ENCODE results near the gene TECR. TPM values are rescaled to one million over a fixed set of nuclear protein-coding genes. Genes with fewer than 3 reads are reported as not detected.
"Not testable (repeated sequence)": the region's sequence is repeated elsewhere in the genome, so short reads cannot be mapped to it uniquely, and the experiment has no call there.

The TECR gene
- total and polyA plus RNA-seq, 2 experiments from 2014 or later: 38.8 to 129 TPM

DNA sequence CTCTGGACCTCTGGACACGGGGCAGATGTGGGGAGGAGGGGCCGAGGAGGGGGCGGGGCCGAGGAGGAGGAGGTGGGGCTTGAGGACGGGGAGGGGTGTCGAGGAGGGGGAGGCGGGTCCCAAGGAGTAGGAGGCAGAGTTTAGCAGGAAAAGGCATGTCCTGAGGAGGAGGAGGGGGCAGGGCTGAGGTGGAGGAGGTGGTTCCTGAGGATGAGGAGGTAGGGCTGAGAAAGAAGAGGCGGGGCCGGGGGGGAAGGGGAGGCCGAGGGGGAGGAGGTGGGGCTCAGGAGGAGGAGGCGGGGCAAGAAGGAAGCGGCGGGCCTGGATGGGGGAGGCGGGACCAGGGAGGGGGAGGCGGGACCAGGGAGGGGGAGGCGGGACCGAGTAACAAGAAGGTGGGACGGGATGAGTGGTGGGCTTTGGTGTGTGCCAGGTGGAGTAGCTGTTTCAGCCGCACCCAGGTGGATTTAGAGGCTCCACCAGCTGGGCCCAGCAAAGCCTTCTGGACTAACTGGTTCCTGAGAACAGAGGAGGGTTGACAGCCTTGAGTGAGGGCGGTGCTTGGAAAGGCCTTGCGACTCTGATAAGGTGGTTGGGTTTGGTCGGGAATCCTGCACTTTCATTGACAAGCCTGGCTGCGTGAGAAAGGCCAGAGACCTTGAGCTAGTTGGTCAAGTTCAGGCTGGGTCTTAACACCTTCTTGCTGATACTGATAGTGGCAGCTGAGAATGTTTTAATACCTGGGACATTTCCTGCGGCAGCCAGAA is 7.7 kb downstream of the TECR start:
- TF ChIP-seq EZH2phosphoT487 (IDR thresholded peaks at IDR 0.05; ENCODE audit: insufficient read depth, low read depth) (no peak), EZH2 (IDR thresholded peaks at IDR 0.05; ENCODE audit: insufficient read depth, poor library complexity, severe bottlenecking) (no peak)
- Histone ChIP-seq H3K27ac (no peak overlapping the region), H3K27me3 (replicated peaks; ENCODE audit: insufficient read depth) (no peaks in the 10 kb centered on the region), H3K36me3 (ENCODE audit: low read depth) (no peaks in the 10 kb centered on the region), H3K4me2 (ENCODE audit: unreplicated experiment) (no peak overlapping the region), H3K9me3 (ENCODE audit: low read depth) (no peaks in the 10 kb centered on the region), H3K79me2 (ENCODE audit: insufficient read depth) (peaks cover 20% of the 10 kb centered on the region), H3K4me3 (no peak overlapping the region), H3K9me2 (ENCODE audit: insufficient read depth) (no peaks in the 10 kb centered on the region), H3F3A (ENCODE audit: insufficient read depth) (no peaks in the 10 kb centered on the region), H2AFZ (no peak overlapping the region), H3K9ac (no peak overlapping the region), H4K20me1 (ENCODE audit: insufficient read depth) (no peaks in the 10 kb centered on the region), H3K4me1 (ENCODE audit: insufficient read depth) (no peaks in the 10 kb centered on the region)
- in situ Hi-C loops (cut with MboI): no loop called here
- WGBS, 2 experiments (ENCODE audit: low coverage in 1 of 2, low lambda C conversion rate in 2 of 2, missing lambda C conversion rate in 2 of 2): 28 to 72% methylated on average over 5 to 24 of the region's 24 CpGs
- peak; percentile 50 for DNase-seq

DNA sequence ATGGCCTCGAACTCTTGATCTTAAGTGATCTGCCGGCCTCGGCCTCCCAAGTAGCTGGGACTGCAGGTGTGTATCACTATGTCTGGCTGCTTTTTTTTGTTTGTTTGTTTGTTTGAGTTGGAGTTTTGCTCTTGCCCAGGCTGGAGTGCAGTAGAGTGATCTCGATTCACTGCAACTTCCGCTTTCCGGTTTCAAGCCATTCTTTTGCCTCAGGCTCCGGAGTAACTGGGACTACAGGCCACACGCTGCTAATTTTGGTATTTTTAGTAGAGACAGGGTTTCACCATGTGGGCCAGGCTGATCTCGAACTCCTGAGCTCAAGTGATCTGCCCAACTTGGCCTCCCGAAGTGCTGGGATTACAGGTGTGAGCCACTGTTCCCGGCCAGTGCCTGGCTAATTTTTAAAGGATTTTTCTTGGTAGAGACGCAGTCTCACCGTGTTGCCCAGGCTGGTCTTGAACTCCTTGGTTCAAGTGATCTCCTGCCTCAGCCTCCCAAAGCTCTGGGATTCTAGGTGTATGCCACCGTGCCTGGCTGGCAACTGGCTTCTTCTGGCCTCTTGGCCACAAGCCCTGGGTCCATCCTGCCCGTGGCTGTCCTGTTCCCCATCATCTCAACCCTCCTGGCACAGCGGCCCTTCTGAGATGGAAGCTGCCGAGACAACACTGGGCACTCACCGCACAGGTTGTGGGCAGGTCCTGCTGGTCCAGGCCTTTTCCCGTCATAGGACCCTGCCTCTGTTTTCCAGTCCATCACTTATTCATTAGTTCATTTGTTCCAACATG is 11.5 kb downstream of the TECR start:
- no peak overlapping the region for H3K27ac ChIP-seq
- no peak overlapping the region for H3K4me2 ChIP-seq (ENCODE audit: unreplicated experiment)
- peaks cover 6% of the 10 kb centered on the region; the same call in 1 of the 2 replicates for H3K79me2 ChIP-seq (ENCODE audit: insufficient read depth)
- no peaks in the 10 kb centered on the region for H3K36me3 ChIP-seq (ENCODE audit: low read depth)
- H3K9me2 ChIP-seq (ENCODE audit: insufficient read depth): no peaks in the 10 kb centered on the region
- no peaks in the 10 kb centered on the region for H3F3A ChIP-seq (ENCODE audit: insufficient read depth)
- DNase-seq: no peak
- H4K20me1 ChIP-seq (ENCODE audit: insufficient read depth): no peaks in the 10 kb centered on the region
- no peaks in the 10 kb centered on the region for H3K4me1 ChIP-seq (ENCODE audit: insufficient read depth)
- no peak overlapping the region for H3K9ac ChIP-seq
- H3K27me3 ChIP-seq (replicated peaks; ENCODE audit: insufficient read depth): no peaks in the 10 kb centered on the region
- TF ChIP-seq EZH2 (IDR thresholded peaks at IDR 0.05; ENCODE audit: insufficient read depth, poor library complexity, severe bottlenecking) (no peak), EZH2phosphoT487 (IDR thresholded peaks at IDR 0.05; ENCODE audit: insufficient read depth, low read depth) (no peak)
- no peak overlapping the region for H3K4me3 ChIP-seq
- no peak overlapping the region for H2AFZ ChIP-seq
- 87 to 88% methylated on average over 19 of the region's 19 CpGs for WGBS, 2 experiments (ENCODE audit: low coverage in 1 of 2, low lambda C conversion rate in 2 of 2, missing lambda C conversion rate in 2 of 2)
- no peaks in the 10 kb centered on the region for H3K9me3 ChIP-seq (ENCODE audit: low read depth)
- in situ Hi-C loops (cut with MboI): no loop called here

DNA sequence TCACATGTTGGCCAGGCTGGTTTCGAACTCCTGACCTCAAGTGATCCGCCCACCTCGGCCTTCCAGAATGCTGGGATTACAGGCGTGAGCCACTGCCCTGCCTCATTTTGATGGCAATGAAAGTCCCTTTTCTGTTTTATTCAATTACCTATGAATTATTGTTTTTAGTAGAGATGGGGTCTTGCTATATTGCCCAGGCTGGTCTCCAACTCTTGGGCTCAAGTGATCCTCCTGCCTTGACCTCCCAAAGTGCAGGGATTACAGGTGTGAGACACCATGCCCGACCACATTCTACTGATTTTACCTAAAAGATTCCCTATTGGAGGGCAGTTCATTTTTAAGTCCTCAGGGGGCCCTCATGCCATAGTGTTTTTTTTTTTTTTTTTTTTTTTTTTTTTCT is 12.6 kb downstream of the TECR start:
- H3K4me2 ChIP-seq (ENCODE audit: unreplicated experiment); H2AFZ ChIP-seq; H3K4me1 ChIP-seq (ENCODE audit: insufficient read depth); H3K36me3 ChIP-seq (ENCODE audit: low read depth); H3K9me2 ChIP-seq (ENCODE audit: insufficient read depth); H3K9ac ChIP-seq; H4K20me1 ChIP-seq (ENCODE audit: insufficient read depth); H3K79me2 ChIP-seq (ENCODE audit: insufficient read depth); DNase-seq; in situ Hi-C loops (cut with MboI); H3F3A ChIP-seq (ENCODE audit: insufficient read depth); H3K4me3 ChIP-seq; H3K9me3 ChIP-seq (ENCODE audit: low read depth); H3K27me3 ChIP-seq (replicated peaks; ENCODE audit: insufficient read depth): not testable (repeated sequence)
- WGBS, 2 experiments (ENCODE audit: low coverage in 1 of 2, low lambda C conversion rate in 2 of 2, missing lambda C conversion rate in 2 of 2): 80 to 82% methylated on average over 5 of the region's 5 CpGs
- H3K27ac ChIP-seq: 0 out of 2 replicates have a peak overlapping the region, but pooled peaks have one; percentile 18

DNA sequence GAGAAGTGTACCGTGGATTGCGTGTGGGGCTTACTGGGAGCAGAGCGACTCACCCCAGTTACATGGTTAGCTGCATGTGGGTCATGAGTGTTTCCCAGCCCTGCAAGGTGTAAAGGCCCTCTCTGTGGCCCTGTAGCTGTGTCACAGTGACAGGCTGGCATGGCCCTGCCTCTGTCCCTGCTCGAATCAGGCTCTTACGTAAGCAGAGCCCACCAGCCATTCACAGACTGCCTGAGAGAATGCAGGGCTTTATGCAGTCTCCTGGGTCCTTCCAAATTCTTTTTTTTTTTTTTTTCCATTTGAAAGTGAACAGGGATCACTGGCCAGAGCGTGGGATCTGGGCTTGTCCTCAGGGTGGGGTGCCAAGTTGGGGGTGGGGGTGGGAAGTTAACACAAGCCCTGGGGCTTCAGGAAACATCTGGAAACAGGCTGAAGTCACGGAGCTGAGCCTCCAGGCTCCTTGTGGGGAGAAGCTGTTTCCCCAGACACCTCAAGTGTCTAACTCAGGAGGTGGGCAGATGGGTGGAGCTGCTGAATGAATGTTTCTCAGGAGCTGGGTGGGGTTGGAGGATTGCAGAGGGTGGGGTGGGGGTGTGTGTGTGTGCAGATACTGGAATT is 13.4 kb downstream of the TECR start:
- no peaks in the 10 kb centered on the region for H3K36me3 ChIP-seq (ENCODE audit: low read depth)
- in situ Hi-C loops (cut with MboI): no loop called here
- no peaks in the 10 kb centered on the region for H3F3A ChIP-seq (ENCODE audit: insufficient read depth)
- H4K20me1 ChIP-seq (ENCODE audit: insufficient read depth): no peaks in the 10 kb centered on the region
- H2AFZ ChIP-seq: no peak overlapping the region
- no peak overlapping the region for H3K4me2 ChIP-seq (ENCODE audit: unreplicated experiment)
- no peaks in the 10 kb centered on the region for H3K4me1 ChIP-seq (ENCODE audit: insufficient read depth)
- H3K27me3 ChIP-seq (replicated peaks; ENCODE audit: insufficient read depth): no peaks in the 10 kb centered on the region
- TF ChIP-seq EZH2phosphoT487 (IDR thresholded peaks at IDR 0.05; ENCODE audit: insufficient read depth, low read depth): no peak
- no peak for TF ChIP-seq EZH2 (IDR thresholded peaks at IDR 0.05; ENCODE audit: insufficient read depth, poor library complexity, severe bottlenecking)
- DNase-seq: peak; percentile 77
- 49 to 56% methylated on average over 6 to 7 of the region's 7 CpGs for WGBS, 2 experiments (ENCODE audit: low coverage in 1 of 2, low lambda C conversion rate in 2 of 2, missing lambda C conversion rate in 2 of 2)
- no peaks in the 10 kb centered on the region for H3K9me2 ChIP-seq (ENCODE audit: insufficient read depth)
- peaks cover 6% of the 10 kb centered on the region; the same call in 1 of the 2 replicates for H3K79me2 ChIP-seq (ENCODE audit: insufficient read depth)
- 0 out of 2 replicates have a peak overlapping the region, but pooled peaks have one; percentile 7 for H3K9ac ChIP-seq
- H3K9me3 ChIP-seq (ENCODE audit: low read depth): no peaks in the 10 kb centered on the region
- H3K27ac ChIP-seq: peak overlapping the region; percentile 31; the same call in 1 of the 2 replicates
- no peak overlapping the region for H3K4me3 ChIP-seq

Data from GM23248 (cell line).